H1 (cell line): ENCODE results near the gene NAMPT. TPM values are rescaled to one million over a fixed set of nuclear protein-coding genes. Genes with fewer than 3 reads are reported as not detected.

Experiments
- BCL11A ChIP-seq, 2 experiments: IDR thresholded peaks; one replicate each; pipeline ENCODE4 v1.6.1; 2011; ENCODE audit warnings: low read depth in 2 of 2, low read length in 2 of 2, mild to moderate bottlenecking in 2 of 2
- CHD1 ChIP-seq: IDR thresholded peaks from 2 replicates; pipeline ENCODE4 v1.6.1; 2012; ENCODE audit warnings: low read depth, low read length, improper control_type of control experiment
- FOSL1 ChIP-seq: IDR thresholded peaks from 2 replicates; pipeline ENCODE4 v1.6.1; 2011; ENCODE audit warnings: mild to moderate bottlenecking, low read depth, low read length, moderate library complexity; ENCODE audit not compliant: insufficient read depth
- HDAC6 ChIP-seq: IDR thresholded peaks from one replicate; pipeline ENCODE4 v1.7.1; 2012; ENCODE audit warnings: low read depth, mild to moderate bottlenecking, inconsistent platforms, low read length, moderate library complexity
- KDM1A ChIP-seq: fragments of 200-600, 300-600 bp; sonication (generic); IDR thresholded peaks from 2 replicates; pipeline ENCODE4 v1.7.1; 2016; ENCODE audit warnings: mild to moderate bottlenecking, low read length, borderline replicate concordance
- SRF ChIP-seq: IDR thresholded peaks from 2 replicates; pipeline ENCODE4 v1.6.1; 2011; ENCODE audit warnings: mild to moderate bottlenecking, low read depth, low read length, moderate library complexity
- TAF7 ChIP-seq: optimal IDR thresholded peaks from 2 replicates; pipeline ENCODE3; 2011; ENCODE audit warnings: low read depth, mild to moderate bottlenecking, inconsistent platforms, low read length, moderate library complexity, borderline replicate concordance
- polyA plus RNA-seq, 7 experiments: library from polyadenylated mRNA; depleted of rRNA in 3 of 7; stranded (reverse) in 5 of 7; unstranded in 2 of 7; fragments of >200 nt in 5 of 7; fragments of 200-250 nt in 2 of 7; gene quantifications; 1 replicate in 5 of 7; 2 replicates in 1 of 7; 4 replicates in 1 of 7; pipeline versions ENCODE4 v1.2.1 to v1.2.3, GENCODE V29; 2011 to 2013; ENCODE audit warnings: missing spikeins in 2 of 7, mixed read lengths in 2 of 7
- total RNA-seq: library from RNA; stranded (reverse); fragmentation: NEBNext Ultra II Directional; extraction: Animal tissue kit (Norgen Biotek cat#: 25700); gene quantifications from 2 replicates; pipeline ENCODE4 v1.2.1, GENCODE V29; 2021
- TF ChIP-seq, protein P1 (sequence below): fragments of 300-600 bp; sonication (generic); IDR thresholded peaks from 2 replicates; pipeline ENCODE4 v1.7.1; 2012; ENCODE audit warnings: low read length, moderate library complexity, mild to moderate bottlenecking, inconsistent platforms; ENCODE audit not compliant: insufficient replicate concordance

The NAMPT gene
- total and polyA plus RNA-seq, 2 of the 8 experiments (the other 6 are each of a cell fraction or from before 2014, with no cell fraction given) = 15.4 to 95.9 TPM

DNA sequence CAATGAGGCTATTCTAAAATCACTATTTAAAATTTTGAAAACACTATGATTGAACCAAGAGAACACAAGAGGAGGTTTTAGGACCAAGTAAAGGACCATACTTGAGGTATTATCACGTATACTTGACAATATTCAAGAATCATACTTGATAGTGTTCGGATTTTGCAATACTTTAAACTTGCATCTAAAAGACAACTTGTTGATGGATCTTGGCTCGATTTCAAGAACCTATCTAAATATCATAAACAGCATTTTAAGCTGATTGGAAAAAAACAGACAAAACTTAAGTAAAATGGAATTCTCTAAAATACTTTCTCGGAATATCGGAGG, 1.3 kb downstream of the NAMPT start (continued):
- TF ChIP-seq, protein P1, sequence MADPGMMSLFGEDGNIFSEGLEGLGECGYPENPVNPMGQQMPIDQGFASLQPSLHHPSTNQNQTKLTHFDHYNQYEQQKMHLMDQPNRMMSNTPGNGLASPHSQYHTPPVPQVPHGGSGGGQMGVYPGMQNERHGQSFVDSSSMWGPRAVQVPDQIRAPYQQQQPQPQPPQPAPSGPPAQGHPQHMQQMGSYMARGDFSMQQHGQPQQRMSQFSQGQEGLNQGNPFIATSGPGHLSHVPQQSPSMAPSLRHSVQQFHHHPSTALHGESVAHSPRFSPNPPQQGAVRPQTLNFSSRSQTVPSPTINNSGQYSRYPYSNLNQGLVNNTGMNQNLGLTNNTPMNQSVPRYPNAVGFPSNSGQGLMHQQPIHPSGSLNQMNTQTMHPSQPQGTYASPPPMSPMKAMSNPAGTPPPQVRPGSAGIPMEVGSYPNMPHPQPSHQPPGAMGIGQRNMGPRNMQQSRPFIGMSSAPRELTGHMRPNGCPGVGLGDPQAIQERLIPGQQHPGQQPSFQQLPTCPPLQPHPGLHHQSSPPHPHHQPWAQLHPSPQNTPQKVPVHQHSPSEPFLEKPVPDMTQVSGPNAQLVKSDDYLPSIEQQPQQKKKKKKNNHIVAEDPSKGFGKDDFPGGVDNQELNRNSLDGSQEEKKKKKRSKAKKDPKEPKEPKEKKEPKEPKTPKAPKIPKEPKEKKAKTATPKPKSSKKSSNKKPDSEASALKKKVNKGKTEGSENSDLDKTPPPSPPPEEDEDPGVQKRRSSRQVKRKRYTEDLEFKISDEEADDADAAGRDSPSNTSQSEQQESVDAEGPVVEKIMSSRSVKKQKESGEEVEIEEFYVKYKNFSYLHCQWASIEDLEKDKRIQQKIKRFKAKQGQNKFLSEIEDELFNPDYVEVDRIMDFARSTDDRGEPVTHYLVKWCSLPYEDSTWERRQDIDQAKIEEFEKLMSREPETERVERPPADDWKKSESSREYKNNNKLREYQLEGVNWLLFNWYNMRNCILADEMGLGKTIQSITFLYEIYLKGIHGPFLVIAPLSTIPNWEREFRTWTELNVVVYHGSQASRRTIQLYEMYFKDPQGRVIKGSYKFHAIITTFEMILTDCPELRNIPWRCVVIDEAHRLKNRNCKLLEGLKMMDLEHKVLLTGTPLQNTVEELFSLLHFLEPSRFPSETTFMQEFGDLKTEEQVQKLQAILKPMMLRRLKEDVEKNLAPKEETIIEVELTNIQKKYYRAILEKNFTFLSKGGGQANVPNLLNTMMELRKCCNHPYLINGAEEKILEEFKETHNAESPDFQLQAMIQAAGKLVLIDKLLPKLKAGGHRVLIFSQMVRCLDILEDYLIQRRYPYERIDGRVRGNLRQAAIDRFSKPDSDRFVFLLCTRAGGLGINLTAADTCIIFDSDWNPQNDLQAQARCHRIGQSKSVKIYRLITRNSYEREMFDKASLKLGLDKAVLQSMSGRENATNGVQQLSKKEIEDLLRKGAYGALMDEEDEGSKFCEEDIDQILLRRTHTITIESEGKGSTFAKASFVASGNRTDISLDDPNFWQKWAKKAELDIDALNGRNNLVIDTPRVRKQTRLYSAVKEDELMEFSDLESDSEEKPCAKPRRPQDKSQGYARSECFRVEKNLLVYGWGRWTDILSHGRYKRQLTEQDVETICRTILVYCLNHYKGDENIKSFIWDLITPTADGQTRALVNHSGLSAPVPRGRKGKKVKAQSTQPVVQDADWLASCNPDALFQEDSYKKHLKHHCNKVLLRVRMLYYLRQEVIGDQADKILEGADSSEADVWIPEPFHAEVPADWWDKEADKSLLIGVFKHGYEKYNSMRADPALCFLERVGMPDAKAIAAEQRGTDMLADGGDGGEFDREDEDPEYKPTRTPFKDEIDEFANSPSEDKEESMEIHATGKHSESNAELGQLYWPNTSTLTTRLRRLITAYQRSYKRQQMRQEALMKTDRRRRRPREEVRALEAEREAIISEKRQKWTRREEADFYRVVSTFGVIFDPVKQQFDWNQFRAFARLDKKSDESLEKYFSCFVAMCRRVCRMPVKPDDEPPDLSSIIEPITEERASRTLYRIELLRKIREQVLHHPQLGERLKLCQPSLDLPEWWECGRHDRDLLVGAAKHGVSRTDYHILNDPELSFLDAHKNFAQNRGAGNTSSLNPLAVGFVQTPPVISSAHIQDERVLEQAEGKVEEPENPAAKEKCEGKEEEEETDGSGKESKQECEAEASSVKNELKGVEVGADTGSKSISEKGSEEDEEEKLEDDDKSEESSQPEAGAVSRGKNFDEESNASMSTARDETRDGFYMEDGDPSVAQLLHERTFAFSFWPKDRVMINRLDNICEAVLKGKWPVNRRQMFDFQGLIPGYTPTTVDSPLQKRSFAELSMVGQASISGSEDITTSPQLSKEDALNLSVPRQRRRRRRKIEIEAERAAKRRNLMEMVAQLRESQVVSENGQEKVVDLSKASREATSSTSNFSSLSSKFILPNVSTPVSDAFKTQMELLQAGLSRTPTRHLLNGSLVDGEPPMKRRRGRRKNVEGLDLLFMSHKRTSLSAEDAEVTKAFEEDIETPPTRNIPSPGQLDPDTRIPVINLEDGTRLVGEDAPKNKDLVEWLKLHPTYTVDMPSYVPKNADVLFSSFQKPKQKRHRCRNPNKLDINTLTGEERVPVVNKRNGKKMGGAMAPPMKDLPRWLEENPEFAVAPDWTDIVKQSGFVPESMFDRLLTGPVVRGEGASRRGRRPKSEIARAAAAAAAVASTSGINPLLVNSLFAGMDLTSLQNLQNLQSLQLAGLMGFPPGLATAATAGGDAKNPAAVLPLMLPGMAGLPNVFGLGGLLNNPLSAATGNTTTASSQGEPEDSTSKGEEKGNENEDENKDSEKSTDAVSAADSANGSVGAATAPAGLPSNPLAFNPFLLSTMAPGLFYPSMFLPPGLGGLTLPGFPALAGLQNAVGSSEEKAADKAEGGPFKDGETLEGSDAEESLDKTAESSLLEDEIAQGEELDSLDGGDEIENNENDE = no peak
- TF ChIP-seq TAF7 = no peak
- TF ChIP-seq KDM1A = no peak
- TF ChIP-seq SRF = no peak
- TF ChIP-seq FOSL1 = no peak
- no peak for TF ChIP-seq HDAC6
- no peak for TF ChIP-seq CHD1
- TF ChIP-seq BCL11A (IDR thresholded peaks at IDR 0.05; ENCODE audit: low read depth in 2 of 2, low read length in 2 of 2) = no peak
